NOMO-1 treated with DMSO at 0.1 percent for 48 hours (cell line): ENCODE results near the gene CARF.
"Not testable (repeated sequence)": the region's sequence is repeated elsewhere in the genome, so short reads cannot be mapped to it uniquely, and the experiment has no call there.

ENCODE experiments used
- DNase-seq: peaks from one replicate; lab custom pipeline; 2025; ENCODE audit not compliant: unreplicated experiment; lab: John Stamatoyannopoulos, UW

The CARF gene

GRCh38 chr2:202911512-202912341, at the start of gene CARF, which contains the start of gene WDR12:
TSS of gene CARF (plus strand) at chr2:202912275. CDS start at chr2:202941903, 29,628 bp downstream.
TSS of gene WDR12 (minus strand) at chr2:202911673. CDS start at chr2:202911476, 197 bp downstream.
- DNase-seq, result peak; percentile 95

DNA sequence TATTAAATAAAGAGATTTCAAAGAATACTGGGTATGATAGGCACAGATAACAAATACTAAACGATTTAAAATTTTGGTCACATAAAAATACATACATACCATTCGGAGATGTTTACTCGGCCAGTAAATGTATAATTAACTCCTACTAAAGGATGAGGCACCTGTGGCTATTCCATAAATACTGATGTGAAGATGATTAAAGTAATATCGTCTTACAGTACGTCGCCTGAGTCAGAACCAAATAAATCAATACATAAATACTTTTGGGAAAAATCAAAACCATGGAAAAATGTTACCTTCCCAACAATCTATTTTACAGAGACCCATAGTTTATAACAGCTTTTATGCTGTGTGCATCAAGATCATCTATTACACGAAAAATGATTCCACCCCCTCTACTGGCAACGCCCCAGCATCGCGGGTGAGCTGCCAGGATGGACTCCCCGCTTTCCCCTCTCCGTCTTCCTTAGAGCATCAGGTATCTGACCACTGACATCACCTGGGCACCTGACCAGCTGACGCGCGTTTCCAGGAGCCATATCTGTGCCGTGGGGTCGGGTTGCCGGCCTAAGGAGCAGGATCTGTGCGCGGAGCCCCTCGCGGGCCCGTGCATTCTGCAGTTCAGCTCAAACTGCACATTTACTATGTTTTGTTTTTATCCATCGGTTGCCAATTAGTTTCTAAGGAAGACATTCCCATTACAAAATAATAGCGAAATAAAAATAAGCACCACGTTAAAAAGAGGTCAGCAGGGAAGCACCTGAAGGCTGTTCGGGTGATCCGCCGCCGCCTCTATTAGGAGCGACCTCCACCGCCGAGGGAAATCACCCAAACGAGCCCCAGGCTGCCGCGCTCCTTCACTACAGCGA, 41.4 kb upstream of the CARF start:
- peak; percentile 45 for DNase-seq

- peak; percentile 43 for DNase-seq
Observed at GRCh38 chr2:202871300-202872141, 40.6 kb upstream of the CARF start, which contains the start of gene ICA1L. TSS of gene ICA1L (minus strand) at chr2:202871766. CDS start at chr2:202829009, 42,757 bp downstream.

DNA sequence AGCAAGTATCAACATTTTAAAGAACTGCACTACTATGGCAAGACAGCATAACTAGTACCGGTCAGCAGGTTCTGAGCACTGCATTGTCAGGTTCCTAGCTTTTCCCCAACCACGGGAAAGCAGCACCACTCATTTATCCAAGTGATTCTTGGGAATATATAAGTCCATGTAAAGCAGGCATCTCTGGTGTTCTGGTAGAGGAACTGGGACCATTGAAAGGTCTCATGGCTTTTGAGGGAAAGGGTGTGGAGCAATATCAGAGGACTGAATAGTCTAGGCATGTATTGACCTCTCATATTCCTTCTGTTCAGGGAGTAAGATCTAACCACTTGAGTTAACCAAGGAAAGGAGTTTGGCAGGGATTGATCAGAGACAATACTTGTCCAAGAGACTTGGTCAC, 34.4 kb upstream of the CARF start:
- no peak for DNase-seq

DNA sequence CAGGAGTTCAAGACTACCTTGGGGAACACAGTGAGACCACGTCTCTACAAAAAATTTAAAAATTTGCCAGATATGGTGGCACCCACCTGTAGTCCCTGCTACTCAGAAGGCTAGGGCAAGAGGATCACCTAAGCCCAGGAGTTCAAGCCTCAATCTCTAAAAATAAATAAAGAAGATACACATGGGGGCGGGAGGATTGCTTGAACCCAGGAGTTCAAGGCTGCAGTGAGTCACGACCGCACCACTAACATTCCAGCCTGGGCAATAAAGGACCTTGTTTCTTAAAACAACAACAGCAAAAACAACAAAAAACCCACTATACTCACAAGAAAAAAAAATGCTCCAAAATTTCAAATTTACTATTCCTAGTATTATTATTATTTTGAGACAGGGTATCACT, 30.5 kb upstream of the CARF start:
- DNase-seq, result no peak

DNA sequence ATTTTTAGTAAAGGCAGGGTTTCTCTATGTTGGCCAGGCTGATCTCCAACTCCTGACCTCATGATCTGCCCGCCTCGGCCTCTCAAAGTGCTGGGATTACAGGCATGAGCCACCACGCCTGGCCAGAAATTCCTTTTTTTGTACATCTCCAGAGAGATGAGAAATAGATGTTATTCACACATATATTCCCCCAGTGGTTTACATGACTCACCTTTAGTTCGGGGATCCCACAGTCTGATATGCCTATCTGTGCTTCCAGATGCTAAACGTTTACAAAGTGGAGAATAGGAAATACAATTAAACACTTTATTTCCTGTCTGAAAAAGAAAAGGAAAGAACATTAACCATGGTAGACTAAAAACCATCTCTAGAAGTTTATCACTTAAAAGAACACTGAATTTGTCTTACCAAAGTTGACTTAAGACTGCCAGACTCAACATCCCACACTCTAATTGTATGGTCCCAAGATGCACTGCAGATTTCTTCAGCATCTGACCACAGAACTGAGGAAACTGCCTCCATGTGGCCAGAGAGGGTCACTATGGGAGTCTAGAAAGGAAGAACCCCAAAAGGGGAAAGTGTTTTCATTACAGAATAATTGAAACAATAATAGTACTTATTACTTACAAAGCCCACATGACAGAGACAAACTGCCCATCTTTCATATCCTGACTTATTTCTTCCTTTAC, 27.9 kb upstream of the CARF start:
- DNase-seq, result no peak

DNA sequence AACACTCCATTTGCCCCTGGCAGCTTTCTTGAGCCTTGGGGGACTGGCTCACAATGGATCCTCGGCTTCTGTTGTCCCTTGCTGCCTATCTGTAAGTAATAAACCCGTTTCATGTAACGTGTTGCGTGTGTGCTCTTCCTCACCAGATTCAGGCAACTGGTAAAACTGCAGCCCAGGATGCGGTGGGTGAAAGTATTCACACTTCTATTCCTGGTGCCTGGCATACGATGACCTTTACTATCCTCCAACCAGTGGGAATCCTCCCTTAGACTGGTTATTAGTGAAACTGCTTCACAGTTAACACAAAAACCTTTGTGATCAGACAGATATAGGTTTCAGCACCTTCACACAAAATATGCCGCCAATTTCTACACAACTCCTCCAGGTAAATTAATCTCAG, 26.9 kb upstream of the CARF start:
- no peak for DNase-seq

DNA sequence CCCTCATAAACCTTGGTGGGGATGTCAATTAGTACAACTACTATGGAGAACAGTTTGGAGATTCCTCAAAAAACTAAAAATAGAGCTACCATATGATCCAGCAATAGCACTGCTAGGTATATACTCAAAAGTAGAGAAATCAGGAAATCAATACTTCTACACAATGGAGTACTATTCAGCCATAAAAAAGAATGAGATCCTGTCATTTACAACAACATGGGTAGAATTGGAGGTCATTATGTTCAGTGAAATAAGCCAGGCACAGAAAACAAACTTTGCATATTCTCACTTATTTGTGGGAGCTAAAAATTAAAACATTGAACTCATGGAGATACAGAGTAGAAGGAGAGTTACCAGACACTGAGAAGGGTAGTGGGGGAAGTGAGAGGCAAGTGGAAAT, 6.6 kb upstream of the CARF start:
- DNase-seq, result not testable (repeated sequence)

DNA sequence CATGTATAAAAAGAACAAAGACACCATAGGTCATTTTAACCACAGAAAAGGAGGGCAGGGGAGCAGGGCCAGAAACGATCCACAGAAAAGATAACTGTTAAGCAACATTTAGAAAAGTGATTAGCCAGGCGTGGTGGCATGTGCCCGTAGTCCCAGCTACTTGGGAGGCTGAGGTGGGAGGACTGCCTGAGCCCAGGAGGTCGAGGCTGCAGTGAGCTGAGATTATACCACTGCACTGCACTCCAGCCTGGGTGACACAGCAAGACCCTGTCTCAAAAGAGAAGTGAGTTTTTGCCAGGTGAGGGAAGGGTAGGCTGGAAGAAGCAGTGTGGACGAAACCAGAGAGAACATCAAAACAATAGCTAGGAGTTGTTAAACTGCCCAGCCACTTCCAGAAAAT, 3.9 kb upstream of the CARF start:
- DNase-seq, result no peak

GRCh38 chr2:202909394-202910192, 2.5 kb upstream of the CARF start:
- peak; percentile 71 for DNase-seq

DNA sequence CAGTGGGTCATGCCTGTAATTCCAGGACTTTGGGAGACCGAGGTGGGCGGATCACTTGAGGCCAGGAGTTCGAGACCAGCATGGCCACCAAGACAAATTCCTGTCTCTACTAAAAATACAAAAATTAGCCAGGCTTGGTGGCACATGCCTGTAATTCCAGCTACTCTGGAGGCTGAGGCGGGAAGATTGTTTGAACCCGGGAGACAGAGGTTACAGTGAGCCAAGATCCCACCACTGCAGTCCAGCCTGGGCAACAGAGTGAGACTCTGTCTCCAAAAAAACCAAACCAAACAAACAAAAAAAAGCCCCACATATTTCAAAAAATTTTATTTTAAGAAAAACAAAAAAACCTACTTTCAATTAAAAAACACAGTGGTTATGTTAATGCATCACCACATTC, 1.8 kb upstream of the CARF start:
- not testable (repeated sequence) for DNase-seq

- DNase-seq, result no peak
Observed at GRCh38 chr2:202910698-202911097, 1.4 kb upstream of the CARF start.

- DNase-seq, result no peak
Observed at GRCh38 chr2:202911203-202911511, 918 bp upstream of the CARF start.

DNA sequence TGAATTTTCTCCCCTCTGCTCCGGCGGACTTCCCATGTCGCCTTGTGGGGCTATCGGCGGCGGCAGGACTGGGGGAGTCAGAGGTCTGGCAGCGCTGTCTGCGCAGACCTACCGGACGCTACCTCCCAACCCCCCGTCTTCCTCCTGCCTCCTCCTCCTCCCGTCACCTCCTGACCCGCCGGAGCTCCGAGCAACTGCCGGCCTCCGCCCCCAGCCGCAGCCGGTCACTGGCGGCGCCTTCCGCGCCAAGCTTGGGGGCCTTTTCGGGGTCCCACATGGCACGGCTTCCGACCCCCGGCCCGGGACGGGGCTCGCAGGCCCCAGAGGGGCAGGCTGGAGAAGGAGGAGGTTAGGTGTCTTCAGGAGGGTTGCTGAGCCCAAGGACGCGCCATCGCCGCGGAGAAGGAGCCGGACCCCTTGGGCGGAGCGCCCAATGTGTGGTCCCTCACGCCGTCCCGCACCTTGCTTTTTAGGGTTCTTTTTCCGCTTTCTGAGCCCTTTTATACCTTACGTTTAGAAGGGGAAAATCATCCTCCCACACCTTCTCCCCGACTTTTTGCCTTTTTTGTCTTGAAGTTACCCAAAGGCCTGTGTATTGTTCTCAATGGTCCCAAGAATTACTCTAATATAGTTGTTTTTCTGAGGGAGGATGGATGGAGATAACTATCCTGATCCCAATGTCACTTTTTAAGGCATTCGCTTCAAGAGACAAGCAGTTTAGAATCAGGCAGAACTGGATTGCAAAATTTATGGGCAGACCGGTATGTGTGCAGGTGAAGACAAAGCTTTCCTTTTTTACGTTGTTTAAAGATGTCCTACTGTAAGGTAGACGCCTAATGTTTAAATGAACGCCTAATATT, 497 bp downstream of the CARF start:
- not testable (repeated sequence) for DNase-seq

DNA sequence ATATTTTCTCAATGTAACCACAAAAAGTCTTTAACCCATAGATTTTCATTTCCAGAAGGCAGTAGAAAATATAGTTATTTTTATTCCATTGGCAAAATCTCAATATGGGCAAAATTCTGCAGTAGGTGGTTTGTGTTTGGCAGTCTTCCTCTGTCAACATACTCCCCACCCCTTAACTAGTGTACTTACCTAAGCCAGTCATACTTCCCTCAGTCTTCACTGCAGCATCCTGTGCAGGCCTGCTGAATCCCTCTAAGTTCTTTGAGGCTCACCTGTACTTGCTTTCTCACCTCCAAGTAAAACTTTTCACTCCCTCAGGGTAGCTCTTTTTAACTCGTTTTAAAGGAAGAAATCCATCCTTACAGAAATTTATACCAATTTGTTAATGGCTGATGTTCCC, 6.8 kb downstream of the CARF start:
- no peak for DNase-seq

DNA sequence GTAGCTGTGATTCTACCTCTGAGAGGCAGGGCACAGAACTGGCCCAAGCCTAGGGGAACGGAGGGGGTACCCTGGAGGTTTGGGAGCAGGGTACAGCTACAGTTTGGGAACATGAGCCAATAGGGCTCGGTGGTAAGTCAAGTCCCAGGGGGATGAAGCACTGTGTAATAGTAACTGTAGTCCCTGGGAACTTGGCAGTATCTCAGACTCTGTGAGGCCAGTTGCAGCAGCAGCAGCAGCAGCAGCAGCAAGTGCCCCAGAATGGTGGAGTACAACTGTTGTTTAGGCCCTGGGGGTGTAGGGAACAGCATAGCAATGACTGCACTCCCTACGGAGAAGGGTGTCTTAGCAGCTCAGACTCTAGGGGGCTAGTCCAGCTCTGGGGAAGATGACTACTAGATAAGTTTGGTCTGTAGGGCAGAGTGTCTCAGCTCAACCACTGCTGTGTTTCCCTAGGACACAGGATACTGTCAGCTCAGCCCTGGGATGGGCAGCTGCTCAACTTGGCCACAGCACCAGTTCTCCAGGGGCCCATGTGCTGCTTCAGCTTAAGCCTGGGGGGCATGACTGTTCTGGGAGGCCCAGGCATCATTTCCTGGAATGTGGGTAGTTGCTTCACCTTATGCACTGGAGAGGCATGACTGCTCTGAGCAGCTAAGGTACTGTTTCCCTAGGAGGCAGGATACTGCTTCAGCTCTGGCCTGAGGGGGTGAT, 20.5 kb downstream of the CARF start:
- DNase-seq, result no peak

- no peak for DNase-seq
Observed at GRCh38 chr2:202933139-202933510, 21.1 kb downstream of the CARF start.

GRCh38 chr2:202933958-202934357, 21.9 kb downstream of the CARF start:
- no peak for DNase-seq
